Measurements from ENCODE around the gene IRF8. TPM values are rescaled to one million over a fixed set of nuclear protein-coding genes. Genes with fewer than 3 reads are reported as not detected.

IRF8 gene
- total RNA-seq, 1 experiment from 2014 or later = 0.28 TPM

- Histone ChIP-seq H2AFZ (ENCODE audit: low read length) (no peak overlapping the region), H3K27ac (ENCODE audit: insufficient read length, low read depth, low read length) (no peak overlapping the region), H3K4me2 (ENCODE audit: insufficient read depth, insufficient read length, low read length) (no peak overlapping the region), H3K14ac (ENCODE audit: insufficient read depth, low read length) (no peak overlapping the region), H3K79me1 (ENCODE audit: insufficient read depth, low read depth, low read length, poor library complexity, severe bottlenecking) (no peaks in the 10 kb centered on the region), H3K79me2 (ENCODE audit: insufficient read depth, low read length) (no peaks in the 10 kb centered on the region), H3T11ph (ENCODE audit: low read length) (no peak overlapping the region), H3K27me3 (ENCODE audit: insufficient read depth, low read length) (peaks cover 17% of the 10 kb centered on the region; the same call in 1 of the 2 replicates), H3K18ac (ENCODE audit: insufficient read length, low read depth, low read length) (no peak overlapping the region), H4K5ac (ENCODE audit: insufficient read length, low read depth, low read length) (no peak overlapping the region), H3K4ac (ENCODE audit: low read depth, low read length) (no peak overlapping the region), H4K8ac (replicated peaks; ENCODE audit: insufficient read length, low read depth, low read length) (no peak overlapping the region), H3K56ac (ENCODE audit: insufficient read length, low read depth, low read length) (no peak overlapping the region), H2BK20ac (ENCODE audit: low read depth, low read length, poor library complexity, severe bottlenecking) (no peak overlapping the region), H4K20me1 (ENCODE audit: control insufficient read depth, insufficient read depth, insufficient read length) (no peaks in the 10 kb centered on the region), H4K91ac (ENCODE audit: insufficient read length, low read depth, low read length) (no peak overlapping the region), H2BK5ac (ENCODE audit: insufficient read length, low read length) (no peak overlapping the region), H3K23ac (ENCODE audit: insufficient read length, low read depth, low read length) (no peak overlapping the region), H2BK12ac (ENCODE audit: insufficient read length, low read depth, low read length) (no peak overlapping the region), H3K9me3 (ENCODE audit: control insufficient read depth, low read depth, low read length) (no peaks in the 10 kb centered on the region), H2BK15ac (ENCODE audit: low read depth, low read length) (no peak overlapping the region), H3K4me1 (ENCODE audit: insufficient read depth, low read length) (no peaks in the 10 kb centered on the region), H3K9ac (ENCODE audit: extremely low read depth, insufficient read length, low read length) (no peak overlapping the region), H3K23me2 (ENCODE audit: insufficient read length, low read depth, low read length, poor library complexity, severe bottlenecking) (peaks cover 8% of the 10 kb centered on the region), H2BK120ac (ENCODE audit: low read depth, low read length, poor library complexity, severe bottlenecking) (no peak overlapping the region), H2AK5ac (ENCODE audit: insufficient read length, low read length) (no peak overlapping the region)
- peak; percentile 71 for DNase-seq
- H3K4me3 Mint-ChIP-seq = no peak overlapping the region
- H3K9me3 Mint-ChIP-seq = no peaks in the 10 kb centered on the region
- peaks cover 74% of the 10 kb centered on the region for H3K27me3 Mint-ChIP-seq (ENCODE audit: low read depth)
- WGBS (ENCODE audit: extremely low coverage, insufficient read length, low lambda C conversion rate) = no CpG with 5 or more reads among the region's 6 CpGs
- H3K36me3 Mint-ChIP-seq (ENCODE audit: insufficient read depth in 1 of 3, low read depth in 3 of 3) = no peaks in the 10 kb centered on the region
- peak; percentile 52; the same call in 2 of the 3 replicates for TF ChIP-seq CTCF (conservative IDR thresholded peaks at IDR 0.05)
- H3K27ac Mint-ChIP-seq = no peak overlapping the region; a peak in 1 of 7 replicates
- peaks cover 5 to 15% of the 10 kb centered on the region in 2 experiments for H3K4me1 Mint-ChIP-seq
These were observed 4.7 kb upstream of the IRF8 start for GRCh38 chr16:85894266-85894665.

All from H9 (cell line).